Gastroesophageal sphincter (tissue), 3 donors: ENCODE results near the gene POLR3A.

Source experiments
- EP300 ChIP-seq: sonication (generic); formaldehyde crosslinking; IDR thresholded peaks from one replicate; pipeline ENCODE4 v1.6.1; 2017; ENCODE audit warnings: antibody characterized with exemption, mild to moderate bottlenecking
- TF ChIP-seq, protein P1 (sequence below), 4 experiments: fragments of 200-600 bp in 2 of 4; fragments of 450-650 bp in 2 of 4; sonication (generic) in 1 of 4; IDR thresholded peaks; one replicate each; pipeline ENCODE4 v1.5.1; 2017 to 2019; ENCODE audit warnings: antibody characterized with exemption in 4 of 4, mild to moderate bottlenecking in 2 of 4, moderate library complexity in 2 of 4

GRCh38 chr10:77978360-77978759 lies 51.0 kb downstream of the POLR3A start:
- no peak for TF ChIP-seq EP300
- TF ChIP-seq, protein P1, sequence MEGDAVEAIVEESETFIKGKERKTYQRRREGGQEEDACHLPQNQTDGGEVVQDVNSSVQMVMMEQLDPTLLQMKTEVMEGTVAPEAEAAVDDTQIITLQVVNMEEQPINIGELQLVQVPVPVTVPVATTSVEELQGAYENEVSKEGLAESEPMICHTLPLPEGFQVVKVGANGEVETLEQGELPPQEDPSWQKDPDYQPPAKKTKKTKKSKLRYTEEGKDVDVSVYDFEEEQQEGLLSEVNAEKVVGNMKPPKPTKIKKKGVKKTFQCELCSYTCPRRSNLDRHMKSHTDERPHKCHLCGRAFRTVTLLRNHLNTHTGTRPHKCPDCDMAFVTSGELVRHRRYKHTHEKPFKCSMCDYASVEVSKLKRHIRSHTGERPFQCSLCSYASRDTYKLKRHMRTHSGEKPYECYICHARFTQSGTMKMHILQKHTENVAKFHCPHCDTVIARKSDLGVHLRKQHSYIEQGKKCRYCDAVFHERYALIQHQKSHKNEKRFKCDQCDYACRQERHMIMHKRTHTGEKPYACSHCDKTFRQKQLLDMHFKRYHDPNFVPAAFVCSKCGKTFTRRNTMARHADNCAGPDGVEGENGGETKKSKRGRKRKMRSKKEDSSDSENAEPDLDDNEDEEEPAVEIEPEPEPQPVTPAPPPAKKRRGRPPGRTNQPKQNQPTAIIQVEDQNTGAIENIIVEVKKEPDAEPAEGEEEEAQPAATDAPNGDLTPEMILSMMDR (IDR thresholded peaks at IDR 0.05) = no peak
